OCI-M2 (cell line): ENCODE results near the gene LRP1B.
"Not testable (repeated sequence)": the region's sequence is repeated elsewhere in the genome, so short reads cannot be mapped to it uniquely, and the experiment has no call there.

ENCODE experiments used
- DNase-seq: peaks from one replicate; lab custom pipeline; 2025; ENCODE audit not compliant: unreplicated experiment; lab: John Stamatoyannopoulos, UW

The LRP1B gene

GRCh38 chr2:141900826-141901225, 230.0 kb downstream of the LRP1B start:
- DNase-seq = no peak

DNA sequence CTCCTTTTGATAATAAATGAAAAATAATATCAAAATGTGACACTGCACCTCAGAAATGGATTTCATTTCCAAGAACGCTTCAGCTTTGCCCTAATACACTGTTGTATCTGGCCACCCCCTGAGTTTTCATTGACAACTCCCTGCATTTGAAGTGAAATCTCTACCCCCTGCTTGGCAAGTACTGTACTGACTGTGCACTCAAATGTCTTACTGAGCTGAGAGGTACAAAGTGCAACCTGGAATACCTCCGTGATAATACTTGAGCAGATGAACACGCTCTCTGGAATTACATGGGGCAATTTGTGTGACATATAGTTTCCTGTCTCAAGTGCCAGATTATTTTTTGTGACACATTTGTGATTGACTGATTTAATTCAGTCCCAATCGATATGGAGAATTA, 231.1 kb downstream of the LRP1B start:
- DNase-seq = no peak

GRCh38 chr2:141889788-141890187, 241.0 kb downstream of the LRP1B start:
- DNase-seq = no peak

- no peak for DNase-seq
Observed at GRCh38 chr2:141888987-141889555, 241.7 kb downstream of the LRP1B start.

DNA sequence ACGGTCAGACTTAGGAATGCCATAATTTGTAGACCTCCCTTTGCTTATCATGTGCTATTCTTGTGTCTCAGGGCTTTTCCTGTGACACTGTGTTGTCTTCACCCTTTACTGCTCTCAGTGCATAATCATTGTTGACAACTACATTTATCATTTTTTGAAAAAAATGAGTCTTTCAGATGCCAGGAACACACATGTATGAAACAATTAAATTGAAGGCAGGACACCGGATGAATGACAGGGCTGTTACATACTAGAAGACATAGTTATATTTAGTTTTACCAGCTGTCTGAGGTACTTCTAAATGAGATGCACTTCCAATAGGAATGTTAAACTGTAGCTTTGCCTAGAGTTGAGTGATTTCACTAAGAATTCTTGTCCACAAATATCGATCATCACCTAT, 243.5 kb downstream of the LRP1B start:
- no peak for DNase-seq

DNA sequence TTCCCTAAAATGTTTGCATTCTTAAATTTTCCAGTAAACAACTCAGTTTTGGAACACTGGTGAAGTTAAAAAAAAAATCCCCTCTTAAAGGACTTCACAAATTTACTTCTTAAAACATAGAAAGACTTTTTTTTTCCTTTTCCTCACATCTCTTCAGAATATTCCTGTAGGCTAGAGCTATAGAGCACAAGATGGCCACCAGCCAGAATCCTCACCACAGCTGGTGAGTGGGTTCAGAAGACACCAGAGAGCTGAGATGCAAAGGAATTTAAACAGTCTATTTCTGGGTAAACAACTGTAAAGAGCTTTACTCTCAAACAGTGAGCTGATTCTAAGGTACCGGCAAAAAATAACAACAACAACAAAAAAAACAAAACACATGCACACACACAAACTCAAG, 252.8 kb downstream of the LRP1B start:
- no peak for DNase-seq

- DNase-seq = no peak
Observed at GRCh38 chr2:141871913-141872634, 258.7 kb downstream of the LRP1B start.

- DNase-seq = no peak
Observed at GRCh38 chr2:141869572-141869971, 261.2 kb downstream of the LRP1B start.

- DNase-seq = no peak
Observed at GRCh38 chr2:141863964-141864363, 266.9 kb downstream of the LRP1B start.

DNA sequence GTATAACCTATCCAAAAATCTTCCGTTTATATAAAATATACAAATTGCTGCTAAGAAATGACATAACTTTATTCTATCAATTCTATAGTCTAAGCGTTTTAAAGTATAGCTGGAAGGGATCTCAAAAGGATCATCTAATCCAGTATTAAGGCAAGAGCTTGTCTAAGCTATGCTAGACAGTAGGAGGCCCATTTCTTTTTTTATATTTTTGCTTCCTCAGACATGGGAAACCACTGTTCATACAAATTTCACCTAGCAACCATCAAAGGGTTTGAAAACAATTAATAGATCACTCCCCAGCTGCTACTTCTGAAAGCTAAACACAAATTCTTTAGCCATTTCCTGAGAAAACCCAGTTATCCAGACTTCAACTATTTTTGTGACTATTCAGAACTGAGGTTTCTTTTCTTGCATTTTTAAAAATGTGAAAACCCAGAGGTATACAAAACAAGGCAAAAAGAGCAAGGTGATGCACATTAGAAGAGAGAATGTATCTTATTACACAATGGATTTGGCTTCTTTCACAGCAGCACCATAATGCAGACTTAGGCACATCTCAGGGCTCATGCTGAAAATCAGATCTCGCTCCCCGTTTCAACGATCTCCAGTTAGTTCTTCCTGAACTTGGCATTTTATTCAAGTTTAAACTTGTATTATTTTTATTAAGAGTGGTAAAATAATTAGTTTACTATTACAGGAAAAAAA, 274.4 kb downstream of the LRP1B start:
- DNase-seq = no peak

DNA sequence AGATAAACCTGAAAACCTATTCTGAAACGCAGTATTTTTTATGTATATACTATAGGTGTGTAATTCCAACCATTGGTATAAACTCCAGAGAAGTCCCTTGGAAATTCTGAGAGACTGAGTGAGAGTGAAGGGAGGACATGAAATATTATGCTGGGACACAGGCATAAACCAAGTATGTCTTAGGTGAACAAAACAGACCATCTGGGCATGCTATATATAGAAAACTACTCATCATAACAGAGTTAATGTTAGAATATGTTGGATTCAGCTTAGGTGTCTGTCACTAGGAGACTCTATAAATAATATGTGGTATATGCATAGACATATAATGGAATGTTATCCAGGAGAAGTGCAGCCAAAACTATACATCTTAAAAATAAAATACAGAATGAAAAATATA, 282.6 kb downstream of the LRP1B start:
- DNase-seq = no peak

GRCh38 chr2:141844231-141844630, 286.6 kb downstream of the LRP1B start:
- DNase-seq = no peak

DNA sequence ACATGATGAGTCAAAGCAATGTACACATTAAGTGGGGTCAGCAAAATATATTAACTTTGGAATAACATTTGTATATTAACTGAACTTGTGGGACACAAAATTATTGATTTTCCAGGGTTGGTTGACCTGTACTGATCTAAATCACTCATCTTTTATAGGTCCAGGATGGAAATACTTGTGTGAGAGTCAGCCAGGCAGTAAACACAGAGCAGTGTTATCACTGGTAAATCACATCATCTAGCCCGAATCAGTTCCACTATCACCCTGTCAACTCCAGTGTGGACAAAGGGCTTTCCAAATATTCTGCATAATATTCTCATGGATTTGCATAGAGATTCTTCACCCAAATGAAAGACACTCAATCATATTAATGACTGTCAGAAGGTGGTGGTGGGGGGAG, 295.7 kb downstream of the LRP1B start:
- no peak for DNase-seq

DNA sequence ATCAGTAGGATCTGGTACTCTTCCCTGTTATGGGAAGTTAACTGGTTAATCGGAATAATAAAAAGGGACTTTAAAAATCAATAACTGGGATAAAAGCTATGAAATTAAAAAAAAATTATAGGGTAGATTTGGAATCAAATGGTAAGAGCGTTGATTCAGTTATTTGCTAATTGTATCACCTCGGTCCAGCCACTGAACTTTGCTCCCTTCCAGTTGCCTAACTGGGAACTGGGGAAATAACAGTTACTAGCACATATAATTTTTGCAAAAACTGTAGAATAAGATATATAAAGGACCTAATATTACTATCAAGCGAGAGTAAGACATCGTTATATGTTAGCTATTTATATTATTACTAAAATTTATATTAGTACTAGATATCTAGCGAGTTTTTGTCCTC, 302.1 kb downstream of the LRP1B start:
- no peak for DNase-seq

DNA sequence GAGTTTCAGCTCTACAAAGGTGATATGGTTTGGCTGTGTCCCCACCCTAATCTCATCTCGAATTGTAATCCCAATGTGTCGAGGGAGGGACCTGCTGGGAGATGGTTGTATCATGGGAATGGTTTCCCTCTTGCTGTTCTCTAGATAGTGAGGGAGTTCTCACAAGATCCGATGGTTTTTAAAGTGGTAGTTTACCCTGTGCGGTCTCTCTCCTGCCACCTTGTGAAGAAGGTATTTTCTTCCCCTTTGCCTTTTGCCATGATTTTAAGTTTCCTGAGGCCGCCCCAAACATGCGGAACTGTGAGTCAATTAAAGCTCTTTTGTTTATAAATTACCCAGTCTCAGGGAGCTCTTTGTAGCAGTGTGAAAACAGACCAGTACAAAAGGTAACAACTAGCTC, 306.0 kb downstream of the LRP1B start:
- no peak for DNase-seq

DNA sequence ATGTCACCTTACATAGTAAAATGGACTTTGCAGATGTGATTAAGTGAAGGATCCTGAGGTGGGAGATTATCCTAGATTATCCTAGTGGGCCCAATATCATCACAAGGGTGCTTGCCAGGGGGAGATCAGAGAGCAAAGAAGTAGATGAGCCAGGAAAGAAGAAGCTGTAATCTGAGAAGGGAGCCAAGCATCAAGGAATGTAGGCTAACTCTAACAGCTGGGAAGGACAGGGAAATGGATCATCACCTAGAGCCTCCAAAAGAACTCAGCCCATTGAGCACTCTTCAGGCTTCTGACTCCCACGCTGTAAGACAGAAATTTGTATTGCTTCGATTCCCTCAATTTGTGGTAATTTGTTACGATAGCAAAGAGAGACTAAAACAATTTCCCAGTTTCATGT, 309.9 kb downstream of the LRP1B start:
- no peak for DNase-seq

GRCh38 chr2:141815320-141815719, 315.5 kb downstream of the LRP1B start:
- DNase-seq = not testable (repeated sequence)

- DNase-seq = no peak
Observed at GRCh38 chr2:141814150-141814549, 316.7 kb downstream of the LRP1B start.

- no peak for DNase-seq
Observed at GRCh38 chr2:141810148-141810547, 320.7 kb downstream of the LRP1B start.

- no peak for DNase-seq
Observed at GRCh38 chr2:141806090-141806489, 324.7 kb downstream of the LRP1B start.

- DNase-seq = no peak
Observed at GRCh38 chr2:141805302-141805701, 325.5 kb downstream of the LRP1B start.

DNA sequence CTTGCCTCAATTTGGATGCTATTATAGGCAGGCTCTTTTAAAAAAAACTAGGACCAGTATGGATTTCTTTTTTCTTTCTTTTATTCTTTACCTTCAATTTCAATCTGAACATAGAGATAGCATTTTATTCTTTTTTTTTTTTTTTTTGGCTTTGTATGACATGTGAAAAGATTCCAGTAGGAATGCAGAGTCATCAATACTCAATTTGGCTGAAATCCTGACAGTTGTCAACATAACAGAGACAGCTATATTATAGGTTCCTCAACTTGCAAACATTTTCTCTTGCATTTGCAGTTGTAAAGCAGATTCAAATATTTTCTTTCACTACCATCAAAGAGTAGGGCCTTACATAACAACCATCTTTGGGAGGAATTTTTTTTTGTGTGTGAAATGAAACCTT, 334.4 kb downstream of the LRP1B start:
- DNase-seq = no peak
